ENCODE data around the gene PARVB.

GRCh38 chr22:44102121-44102520 lies 78.0 kb downstream of the PARVB start:
- TF ChIP-seq EP300 (IDR thresholded peaks at IDR 0.05) (no peak), CTCF (IDR thresholded peaks at IDR 0.05) (no peak), POLR2A (IDR thresholded peaks at IDR 0.05) (no peak)
